Fibroblast of pulmonary artery (primary cell): Measurements from ENCODE around the gene GSTA4.

ENCODE experiments used
- DNase-seq: peaks from one replicate; pipeline ENCODE4 v3.0.0-alpha.2; 2010; ENCODE audit warnings: low read depth
- H3K4me3 ChIP-seq: replicated peaks from 2 replicates; pipeline ENCODE4 v1.5.1; 2011; ENCODE audit warnings: low read depth, mild to moderate bottlenecking, control low read depth, low read length, moderate library complexity
- TF ChIP-seq, protein P1 (sequence below): IDR thresholded peaks from 2 replicates; pipeline ENCODE4 v1.5.1; 2011; ENCODE audit warnings: mild to moderate bottlenecking, control low read depth, low read length, inconsistent platforms; ENCODE audit errors: missing control alignments

GSTA4 gene

DNA sequence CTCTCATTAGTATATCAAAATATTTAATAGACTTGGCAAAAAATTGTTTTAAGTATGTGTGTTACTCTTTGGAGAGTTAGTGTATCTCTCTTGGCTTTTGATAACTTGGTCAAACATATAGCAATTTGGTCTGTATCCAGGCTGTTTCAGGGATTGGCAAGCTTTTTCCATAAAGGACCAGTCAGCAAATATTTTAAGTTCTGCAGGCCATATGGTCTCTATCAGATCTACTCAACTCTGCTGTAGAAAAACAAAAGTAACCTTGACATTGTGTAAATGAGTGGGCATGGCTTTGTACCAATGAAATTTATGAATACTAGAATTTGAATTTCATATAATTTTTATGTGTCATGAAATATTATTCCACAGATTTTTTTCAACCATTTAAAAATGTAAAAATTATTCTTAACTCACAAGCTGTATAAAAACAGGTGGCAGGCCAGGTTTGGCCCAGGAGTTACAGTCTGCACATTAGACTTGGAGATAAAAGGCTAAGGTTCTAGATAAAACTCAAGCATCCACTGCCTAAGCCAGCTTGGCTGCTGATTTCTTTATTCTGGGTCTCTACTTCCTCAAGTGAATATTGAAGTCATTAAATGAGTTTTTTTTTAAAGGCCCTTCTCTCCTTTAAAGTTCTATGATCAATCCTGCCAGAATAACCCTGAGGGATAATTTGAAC, 13.7 kb downstream of the GSTA4 start:
- TF ChIP-seq, protein P1, sequence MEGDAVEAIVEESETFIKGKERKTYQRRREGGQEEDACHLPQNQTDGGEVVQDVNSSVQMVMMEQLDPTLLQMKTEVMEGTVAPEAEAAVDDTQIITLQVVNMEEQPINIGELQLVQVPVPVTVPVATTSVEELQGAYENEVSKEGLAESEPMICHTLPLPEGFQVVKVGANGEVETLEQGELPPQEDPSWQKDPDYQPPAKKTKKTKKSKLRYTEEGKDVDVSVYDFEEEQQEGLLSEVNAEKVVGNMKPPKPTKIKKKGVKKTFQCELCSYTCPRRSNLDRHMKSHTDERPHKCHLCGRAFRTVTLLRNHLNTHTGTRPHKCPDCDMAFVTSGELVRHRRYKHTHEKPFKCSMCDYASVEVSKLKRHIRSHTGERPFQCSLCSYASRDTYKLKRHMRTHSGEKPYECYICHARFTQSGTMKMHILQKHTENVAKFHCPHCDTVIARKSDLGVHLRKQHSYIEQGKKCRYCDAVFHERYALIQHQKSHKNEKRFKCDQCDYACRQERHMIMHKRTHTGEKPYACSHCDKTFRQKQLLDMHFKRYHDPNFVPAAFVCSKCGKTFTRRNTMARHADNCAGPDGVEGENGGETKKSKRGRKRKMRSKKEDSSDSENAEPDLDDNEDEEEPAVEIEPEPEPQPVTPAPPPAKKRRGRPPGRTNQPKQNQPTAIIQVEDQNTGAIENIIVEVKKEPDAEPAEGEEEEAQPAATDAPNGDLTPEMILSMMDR, result no peak
- no peak for DNase-seq
- no peak overlapping the region for H3K4me3 ChIP-seq

DNA sequence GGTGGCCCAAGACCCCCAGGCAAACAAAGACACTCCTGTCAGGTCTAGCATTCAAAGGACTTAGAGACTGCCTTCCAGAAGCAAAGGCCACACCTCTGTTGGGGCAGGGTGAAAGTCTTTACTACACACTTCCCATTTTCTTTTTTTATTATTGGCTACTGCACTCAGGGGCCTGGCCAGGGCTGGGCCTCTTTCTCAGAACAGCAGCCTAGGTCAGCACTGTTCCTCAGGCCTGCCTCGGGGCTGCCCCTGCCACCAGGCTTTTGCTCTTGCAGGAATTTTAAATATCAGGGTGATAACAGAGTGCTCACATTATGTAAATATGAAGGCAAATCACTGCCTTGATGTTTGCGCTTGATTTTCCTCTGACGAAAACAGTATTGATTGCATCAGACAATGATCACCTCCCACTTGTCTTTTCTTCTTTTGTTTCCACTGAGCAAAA, 18.5 kb downstream of the GSTA4 start:
- H3K4me3 ChIP-seq, result no peak overlapping the region
- no peak for DNase-seq
- TF ChIP-seq, protein P1, result no peak

DNA sequence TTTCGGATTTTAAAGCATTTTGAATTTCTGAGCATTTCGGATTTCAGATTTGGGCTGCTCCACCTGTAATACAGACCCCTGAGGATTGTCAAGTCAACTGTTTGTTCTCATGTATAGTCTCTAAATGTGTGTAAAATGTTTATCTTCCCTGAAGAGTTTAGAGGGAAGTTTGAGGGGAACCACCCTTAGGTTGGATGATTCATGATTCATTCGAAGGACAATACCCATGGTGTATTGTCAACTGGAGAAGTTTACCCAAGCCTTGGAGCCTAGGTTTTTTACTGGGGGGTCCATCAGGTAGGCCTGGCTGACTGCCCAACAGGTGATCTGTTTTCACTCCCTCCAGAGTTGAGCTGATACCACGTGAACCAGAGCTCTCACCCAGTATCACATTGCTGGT, 18.9 kb downstream of the GSTA4 start:
- TF ChIP-seq, protein P1, result no peak

DNA sequence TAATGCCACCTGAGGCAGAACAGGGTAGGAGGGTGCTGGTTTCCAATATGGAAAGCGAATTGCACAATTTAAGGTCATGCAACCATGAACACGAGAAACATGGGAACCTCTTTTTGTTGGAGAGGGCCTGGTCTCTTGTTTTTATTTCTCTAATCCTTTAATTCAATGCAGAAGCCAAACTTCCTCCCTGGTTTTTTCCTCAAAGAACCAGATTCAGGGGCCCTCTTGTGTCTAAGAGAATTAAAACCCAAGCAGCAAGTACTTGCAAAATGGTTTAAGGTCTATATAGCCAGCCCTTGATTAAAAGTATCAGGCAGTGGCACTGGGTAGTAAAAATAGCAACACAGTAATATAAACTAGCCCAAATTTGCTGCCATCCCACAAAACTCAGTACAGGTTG, 19.5 kb downstream of the GSTA4 start:
- no peak for DNase-seq

More for the DNA sequence above, 18.9 kb downstream of the GSTA4 start:
- no peak for DNase-seq
- H3K4me3 ChIP-seq, result no peak overlapping the region

DNA sequence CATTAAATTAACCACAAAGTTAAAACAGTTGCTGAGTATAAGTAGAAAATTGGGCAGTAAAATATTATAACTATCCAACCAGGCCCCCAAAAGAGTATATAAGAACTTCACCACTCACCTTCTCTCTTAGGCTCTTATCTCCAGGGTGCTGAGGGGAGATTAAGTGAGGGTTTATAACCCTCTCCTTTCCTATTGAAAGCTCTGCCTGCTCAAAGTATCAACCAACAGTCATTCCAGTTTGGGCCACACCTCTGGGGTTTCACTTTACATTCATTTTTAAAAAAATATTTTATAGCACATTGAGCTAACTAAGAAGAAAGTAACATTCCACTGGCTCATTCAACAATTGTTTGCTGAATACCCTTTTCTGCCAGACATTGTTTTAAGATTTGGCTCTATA, 22.1 kb downstream of the GSTA4 start:
- TF ChIP-seq, protein P1, result no peak
- no peak overlapping the region for H3K4me3 ChIP-seq
- DNase-seq, result no peak

More for the DNA sequence above, 19.5 kb downstream of the GSTA4 start:
- no peak overlapping the region for H3K4me3 ChIP-seq
- TF ChIP-seq, protein P1, result no peak

DNA sequence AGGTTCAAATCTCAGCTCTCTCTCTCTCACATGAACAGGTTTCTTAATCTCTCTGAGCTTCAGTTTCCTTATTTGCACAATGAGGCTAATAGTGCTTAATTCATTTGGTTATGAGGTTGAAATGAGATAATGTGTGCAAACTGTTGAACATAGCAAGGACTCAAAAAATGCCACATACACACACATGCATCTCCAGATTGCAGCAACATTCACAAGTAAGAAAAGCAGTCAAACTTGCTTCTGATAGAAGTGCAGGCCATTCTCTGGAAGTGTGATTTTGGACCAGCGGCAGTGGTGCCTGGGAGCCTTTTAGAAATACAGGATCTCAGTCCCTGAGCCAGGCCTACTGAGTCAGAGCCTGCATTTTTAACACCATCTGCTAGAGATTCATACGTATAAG, 25.7 kb downstream of the GSTA4 start:
- no peak overlapping the region for H3K4me3 ChIP-seq
- DNase-seq, result no peak
- TF ChIP-seq, protein P1, result no peak

DNA sequence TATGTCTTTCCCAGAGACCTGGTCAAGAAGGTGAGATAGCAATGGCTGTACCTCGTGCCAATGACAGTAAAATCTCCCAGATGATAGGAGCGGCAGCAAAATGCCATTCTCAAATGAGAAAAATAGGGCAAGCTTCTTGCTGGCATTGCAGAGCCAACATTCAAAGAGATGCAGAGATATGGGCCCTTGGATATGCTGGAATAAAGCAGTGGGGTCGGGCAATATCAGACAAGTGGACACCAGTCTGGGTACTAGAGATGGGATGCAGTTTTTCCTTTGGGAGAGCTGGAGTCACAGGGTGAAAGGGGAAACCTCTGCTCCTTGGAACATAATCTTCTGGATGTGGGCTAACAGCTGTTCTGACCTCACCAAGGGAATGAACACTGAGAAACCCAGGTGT, 29.0 kb downstream of the GSTA4 start:
- TF ChIP-seq, protein P1, result no peak
- DNase-seq, result no peak
- H3K4me3 ChIP-seq, result no peak overlapping the region
